Uterus (tissue), 2 donors: ENCODE results near the gene CHMP3.

Experiments used
- CTCF ChIP-seq, 4 experiments: fragments of 200-600 bp in 2 of 4; fragments of 450-650 bp in 2 of 4; sonication (generic) in 2 of 4; IDR thresholded peaks; one replicate each; pipeline ENCODE4 v1.5.1; 2016 to 2019; ENCODE audit warnings: antibody characterized with exemption in 4 of 4, mild to moderate bottlenecking in 2 of 4, moderate library complexity in 1 of 4
- POLR2A ChIP-seq, 2 donors: fragments of 450-650 bp; IDR thresholded peaks; one replicate each; pipeline ENCODE4 v1.6.1; 2016; ENCODE audit warnings: antibody characterized with exemption in 2 of 2, mild to moderate bottlenecking in 1 of 2, moderate library complexity in 1 of 2

- TF ChIP-seq CTCF (IDR thresholded peaks at IDR 0.05) (no peak), POLR2A (IDR thresholded peaks at IDR 0.05) (no peak)
Measured at GRCh38 chr2:86556508-86556907, 6.7 kb downstream of the CHMP3 start.
